ENCODE data around the gene PITRM1. TPM values are rescaled to one million over a fixed set of nuclear protein-coding genes. Genes with fewer than 3 reads are reported as not detected.

PITRM1 gene
- total RNA-seq, 1 experiment from 2014 or later = 40.7 TPM

- TF ChIP-seq FOXP4 (CRISPR knock-in tag; IDR thresholded peaks at IDR 0.05) (no peak), RELA (CRISPR knock-in tag; IDR thresholded peaks at IDR 0.05; ENCODE audit: borderline replicate concordance) (no peak)
Measured at GRCh38 chr10:3139216-3139910, 33.2 kb downstream of the PITRM1 start (continued).

GRCh38 chr10:3137958-3138726 is 34.4 kb downstream of the PITRM1 start:
- Mint-ChIP-seq H3K27ac (no peak overlapping the region), H3K27me3 (ENCODE audit: low read depth) (no peaks in the 10 kb centered on the region), H3K9me3 (no peaks in the 10 kb centered on the region), H3K36me3 (peaks cover 82% of the 10 kb centered on the region), H3K4me3 (no peak overlapping the region), H3K4me1 (no peaks in the 10 kb centered on the region)
- no peak for ATAC-seq
- no peak for TF ChIP-seq FOXP1 (CRISPR knock-in tag; IDR thresholded peaks at IDR 0.05; ENCODE audit: borderline replicate concordance)
- no peak for TF ChIP-seq IRF1 (CRISPR knock-in tag; IDR thresholded peaks at IDR 0.05)
- TF ChIP-seq ZSCAN18 (CRISPR knock-in tag; IDR thresholded peaks at IDR 0.05) = no peak
- no peak for TF ChIP-seq ZNF219 (CRISPR knock-in tag; IDR thresholded peaks at IDR 0.05; ENCODE audit: borderline replicate concordance)
- TF ChIP-seq ZNF671 (CRISPR knock-in tag; IDR thresholded peaks at IDR 0.05) = no peak
- no peak for TF ChIP-seq SOX15 (CRISPR knock-in tag; IDR thresholded peaks at IDR 0.05)
- TF ChIP-seq ZNF317 (CRISPR knock-in tag; IDR thresholded peaks at IDR 0.05; ENCODE audit: borderline replicate concordance, low read depth) = no peak
- TF ChIP-seq PREB (CRISPR knock-in tag; IDR thresholded peaks at IDR 0.05; ENCODE audit: borderline replicate concordance) = no peak
- no peak for TF ChIP-seq PRRX2 (CRISPR knock-in tag; IDR thresholded peaks at IDR 0.05)
- TF ChIP-seq NR2C2 (CRISPR knock-in tag; IDR thresholded peaks at IDR 0.05) = no peak
- no peak for TF ChIP-seq HMGA2 (CRISPR knock-in tag; IDR thresholded peaks at IDR 0.05)
- TF ChIP-seq ATF3 (CRISPR knock-in tag; conservative IDR thresholded peaks at IDR 0.05) = no peak
- TF ChIP-seq FOXJ3 (CRISPR knock-in tag; IDR thresholded peaks at IDR 0.05; ENCODE audit: borderline replicate concordance) = no peak
- TF ChIP-seq SP1 (CRISPR knock-in tag; conservative IDR thresholded peaks at IDR 0.05) = no peak
- TF ChIP-seq TEAD1 (CRISPR knock-in tag; IDR thresholded peaks at IDR 0.05) = no peak
- TF ChIP-seq IRF2 (CRISPR knock-in tag; IDR thresholded peaks at IDR 0.05; ENCODE audit: borderline replicate concordance, low read depth) = no peak
- TF ChIP-seq E2F1 (CRISPR knock-in tag; IDR thresholded peaks at IDR 0.05) = no peak
- TF ChIP-seq CREB1 (CRISPR knock-in tag; IDR thresholded peaks at IDR 0.05) = no peak
- TF ChIP-seq TEAD4 (CRISPR knock-in tag; IDR thresholded peaks at IDR 0.05) = no peak
- CTCF ChIA-PET = no interaction called here
- POLR2A ChIA-PET = no interaction called here
- DNase-seq (ENCODE audit: low spot score) = no peak
